ENCODE measurements around the gene CACUL1. TPM values are rescaled to one million over a fixed set of nuclear protein-coding genes. Genes with fewer than 3 reads are reported as not detected.
A peak's percentile ranks its signal among the peaks of the same experiment; 100 is the strongest.

Gene CACUL1
- total and polyA plus RNA-seq, 2 donors from 2014 or later: 5.3 to 39.3 TPM

DNA sequence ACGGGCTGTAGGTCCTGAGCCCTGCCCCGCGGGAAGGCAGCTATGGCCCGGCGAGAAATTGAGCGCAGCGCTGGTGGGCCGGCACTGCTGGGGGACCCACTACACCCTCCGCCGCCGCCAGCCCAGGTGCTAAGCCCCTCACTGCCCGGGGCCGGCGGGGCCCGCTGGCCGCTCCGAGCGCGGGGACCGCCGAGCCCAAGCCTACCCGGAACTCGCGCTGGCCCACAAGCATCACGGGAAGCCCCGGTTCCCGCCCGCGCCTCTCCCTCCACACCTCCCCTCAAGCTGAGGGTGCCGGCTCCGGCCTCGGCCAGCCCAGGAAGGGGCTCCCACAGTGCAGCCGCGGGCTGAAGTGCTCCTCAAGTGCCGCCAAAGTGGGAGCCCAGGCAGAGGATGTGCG, 5.5 kb upstream of the CACUL1 start:
- no peaks in the 10 kb centered on the region for H3K27me3 ChIP-seq (ENCODE audit: control insufficient read depth, insufficient read depth, low read length)
- TF ChIP-seq CTCF (IDR thresholded peaks at IDR 0.05; ENCODE audit: borderline replicate concordance, extremely low read depth, insufficient read depth): no peak
- H3K9me3 ChIP-seq (ENCODE audit: control insufficient read depth in 2 of 3, insufficient read depth in 1 of 3, low read length in 3 of 3): no peaks in the 10 kb centered on the region
- intact Hi-C loops (cut with DNase I): no loop called here
- no peak for DNase-seq
- H3K9ac ChIP-seq (ENCODE audit: low read length in 3 of 3): no peak overlapping the region
- no peaks in the 10 kb centered on the region for H3K36me3 ChIP-seq (ENCODE audit: control insufficient read depth in 2 of 3, insufficient read depth in 3 of 3, low read length in 3 of 3)
- FAIRE-seq: no peak
- H3K4me1 ChIP-seq (ENCODE audit: control insufficient read depth in 2 of 3, insufficient read depth in 2 of 3, low read depth in 1 of 3, low read length in 3 of 3): peaks cover 0 to 10% (median 3%) of the 10 kb centered on the region in 3 donors
- no peak overlapping the region for H3K27ac ChIP-seq (ENCODE audit: low read depth in 2 of 2, low read length in 2 of 2)
- no peak overlapping the region for H3K4me3 ChIP-seq (ENCODE audit: low read length in 3 of 3)

- no peak for TF ChIP-seq CTCF (IDR thresholded peaks at IDR 0.05; ENCODE audit: borderline replicate concordance, extremely low read depth, insufficient read depth)
- FAIRE-seq (no peak), DNase-seq (no peak)
- intact Hi-C loops (cut with DNase I): no loop called here
- Histone ChIP-seq H3K9ac (ENCODE audit: low read length in 3 of 3) (no peak overlapping the region), H3K4me3 (ENCODE audit: low read length in 3 of 3) (no peak overlapping the region), H3K36me3 (ENCODE audit: control insufficient read depth in 2 of 3, insufficient read depth in 3 of 3, low read length in 3 of 3) (no peaks in the 10 kb centered on the region), H3K27me3 (ENCODE audit: control insufficient read depth, insufficient read depth, low read length) (no peaks in the 10 kb centered on the region), H3K4me1 (ENCODE audit: control insufficient read depth in 2 of 3, insufficient read depth in 2 of 3, low read depth in 1 of 3, low read length in 3 of 3) (peaks cover 2 to 4% (median 2%) of the 10 kb centered on the region in 3 donors), H3K9me3 (ENCODE audit: control insufficient read depth in 2 of 3, insufficient read depth in 1 of 3, low read length in 3 of 3) (no peaks in the 10 kb centered on the region), H3K27ac (ENCODE audit: low read depth in 2 of 2, low read length in 2 of 2) (no peak overlapping the region)
Measured at GRCh38 chr10:118758449-118758848, 3.7 kb upstream of the CACUL1 start.

GRCh38 chr10:118754229-118754555, 578 bp downstream of the CACUL1 start:
- Histone ChIP-seq H3K36me3 (ENCODE audit: control insufficient read depth in 2 of 3, insufficient read depth in 3 of 3, low read length in 3 of 3) (no peaks in the 10 kb centered on the region), H3K9ac (ENCODE audit: low read length in 3 of 3) (peak overlapping the region; percentile 23 to 92 (median 54)), H3K9me3 (ENCODE audit: control insufficient read depth in 2 of 3, insufficient read depth in 1 of 3, low read length in 3 of 3) (no peaks in the 10 kb centered on the region), H3K27me3 (ENCODE audit: control insufficient read depth, insufficient read depth, low read length) (no peaks in the 10 kb centered on the region), H3K27ac (ENCODE audit: low read depth in 2 of 2, low read length in 2 of 2) (peak overlapping the region; percentile 88 to 89), H3K4me1 (ENCODE audit: control insufficient read depth in 2 of 3, insufficient read depth in 2 of 3, low read depth in 1 of 3, low read length in 3 of 3) (peaks cover 0 to 10% (median 4%) of the 10 kb centered on the region in 3 donors), H3K4me3 (ENCODE audit: low read length in 3 of 3) (peak overlapping the region; percentile 82 to 89 (median 87))
- intact Hi-C loops (cut with DNase I): no loop called here
- no peak for TF ChIP-seq CTCF (IDR thresholded peaks at IDR 0.05; ENCODE audit: borderline replicate concordance, extremely low read depth, insufficient read depth)
- DNase-seq: peak; percentile 82 to 88 (median 87)
- no peak for FAIRE-seq
